SU-DHL-6 (cell line): ENCODE results near the gene ZC3H12A.

Experiments
- H2AFZ ChIP-seq: fragments of 200-600 bp; sonication (generic); 2 replicates; pipeline ENCODE4 v1.6.1; 2014; ENCODE audit warnings: low read depth, mild to moderate bottlenecking, moderate library complexity, mixed read lengths, antibody characterized with exemption, low read length; ENCODE audit not compliant: severe bottlenecking
- H3F3A ChIP-seq: fragments of 200-600 bp; shearing (Covaris generic); 2 replicates; pipeline ENCODE4 v1.6.0; 2016; ENCODE audit warnings: antibody characterized with exemption, mild to moderate bottlenecking; ENCODE audit not compliant: insufficient read depth
- H3K27ac ChIP-seq: fragments of 200-600 bp; sonication (generic); 2 replicates; pipeline ENCODE4 v1.5.1; 2016; ENCODE audit warnings: low read depth, mild to moderate bottlenecking, low read length, moderate library complexity, mixed read lengths
- H3K27me3 ChIP-seq: fragments of 200-600 bp; sonication (generic), shearing (Covaris generic); 2 replicates; pipeline ENCODE4 v1.6.0; 2014; ENCODE audit warnings: mild to moderate bottlenecking, low read length
- H3K36me3 ChIP-seq: fragments of 200-600 bp; sonication (generic); 2 replicates; pipeline ENCODE4 v1.6.1; 2014; ENCODE audit warnings: mild to moderate bottlenecking, low read length, mixed read lengths
- H3K4me2 ChIP-seq: fragments of 300-600, 200-600 bp; shearing (Covaris generic), sonication (generic); 2 replicates; pipeline ENCODE4 v1.6.0; 2014; ENCODE audit warnings: low read length, low read depth, mild to moderate bottlenecking; ENCODE audit not compliant: poor library complexity, severe bottlenecking
- H3K4me3 ChIP-seq: fragments of 200-600 bp; sonication (generic); 2 replicates; pipeline ENCODE4 v1.5.1; 2014; ENCODE audit warnings: antibody characterized with exemption, low read length, mild to moderate bottlenecking, mixed read lengths; ENCODE audit not compliant: insufficient read depth, poor library complexity, severe bottlenecking
- H3K79me2 ChIP-seq: fragments of 200-600 bp; sonication (generic); 2 replicates; pipeline ENCODE4 v1.6.1; 2014; ENCODE audit warnings: mild to moderate bottlenecking, low read length, moderate library complexity; ENCODE audit not compliant: insufficient read depth
- H3K9ac ChIP-seq: fragments of 200-600 bp; sonication (generic); 2 replicates; pipeline ENCODE4 v1.7.0; 2014; ENCODE audit warnings: mild to moderate bottlenecking, low read length
- H3K9me2 ChIP-seq: fragments of 200-600 bp; sonication (generic); replicated peaks from 2 replicates; pipeline ENCODE4 v1.6.1; 2014; ENCODE audit warnings: low read length; ENCODE audit not compliant: insufficient read depth
- H3K9me3 ChIP-seq: fragments of 200-600 bp; sonication (generic); 2 replicates; pipeline ENCODE4 v1.6.1; 2014; ENCODE audit warnings: low read length, mixed read lengths; ENCODE audit not compliant: insufficient read depth
- H4K20me1 ChIP-seq: fragments of 200-600 bp; sonication (generic); 2 replicates; pipeline ENCODE4 v1.6.1; 2014; ENCODE audit warnings: low read depth, mild to moderate bottlenecking, antibody characterized with exemption, low read length, moderate library complexity, mixed read lengths
- CTCF ChIP-seq: fragments of 200-600 bp; sonication (generic); IDR thresholded peaks from one replicate; pipeline ENCODE4 v1.5.1; 2017; ENCODE audit warnings: antibody characterized with exemption, mild to moderate bottlenecking, low read length, moderate library complexity; ENCODE audit not compliant: insufficient read depth, poor library complexity, severe bottlenecking
- EZH2phosphoT487 ChIP-seq: fragments of 200-600 bp; sonication (generic), shearing (Covaris generic); conservative IDR thresholded peaks from 2 replicates; pipeline ENCODE4 v1.6.1; 2018; ENCODE audit warnings: mild to moderate bottlenecking, antibody characterized with exemption, low read length, moderate library complexity, mixed read lengths

The ZC3H12A gene

GRCh38 chr1:37474046-37474696 lies at the start of gene ZC3H12A:
Gene ZC3H12A (plus strand): TSS chr1:37474580. CDS start chr1:37475497, 917 bp downstream.
- H3F3A ChIP-seq = peaks cover 19% of the 10 kb centered on the region
- no peaks in the 10 kb centered on the region for H3K9me2 ChIP-seq
- H3K79me2 ChIP-seq = peaks cover 44% of the 10 kb centered on the region
- H3K9me3 ChIP-seq = no peaks in the 10 kb centered on the region
- H2AFZ ChIP-seq = peak within 1 kb of the TSS; percentile 78
- H3K4me2 ChIP-seq = peak within 1 kb of the TSS; percentile 97
- H3K4me3 ChIP-seq = peak within 1 kb of the TSS; percentile 73
- peak within 1 kb of the TSS; percentile 80 for H3K9ac ChIP-seq
- peak within 1 kb of the TSS; percentile 89 for H3K27ac ChIP-seq
- H3K27me3 ChIP-seq = no peaks in the 10 kb centered on the region
- H4K20me1 ChIP-seq = no peaks in the 10 kb centered on the region
- no peak for TF ChIP-seq CTCF
- H3K36me3 ChIP-seq = no peaks in the 10 kb centered on the region; the same call in 1 of the 2 replicates

GRCh38 chr1:37425221-37425620 lies 49.2 kb upstream of the ZC3H12A start:
- H3F3A ChIP-seq = no peaks in the 10 kb centered on the region
- H3K79me2 ChIP-seq = no peaks in the 10 kb centered on the region
- H3K9ac ChIP-seq = no peak overlapping the region
- H3K9me2 ChIP-seq = no peaks in the 10 kb centered on the region
- no peaks in the 10 kb centered on the region for H3K36me3 ChIP-seq
- no peak overlapping the region for H3K4me3 ChIP-seq
- no peaks in the 10 kb centered on the region for H3K9me3 ChIP-seq
- no peaks in the 10 kb centered on the region for H4K20me1 ChIP-seq
- H3K4me2 ChIP-seq = no peak overlapping the region
- H3K27ac ChIP-seq = no peak overlapping the region
- TF ChIP-seq CTCF (no peak), EZH2phosphoT487 (no peak)
- H3K27me3 ChIP-seq = no peaks in the 10 kb centered on the region
- H2AFZ ChIP-seq = no peak overlapping the region

DNA sequence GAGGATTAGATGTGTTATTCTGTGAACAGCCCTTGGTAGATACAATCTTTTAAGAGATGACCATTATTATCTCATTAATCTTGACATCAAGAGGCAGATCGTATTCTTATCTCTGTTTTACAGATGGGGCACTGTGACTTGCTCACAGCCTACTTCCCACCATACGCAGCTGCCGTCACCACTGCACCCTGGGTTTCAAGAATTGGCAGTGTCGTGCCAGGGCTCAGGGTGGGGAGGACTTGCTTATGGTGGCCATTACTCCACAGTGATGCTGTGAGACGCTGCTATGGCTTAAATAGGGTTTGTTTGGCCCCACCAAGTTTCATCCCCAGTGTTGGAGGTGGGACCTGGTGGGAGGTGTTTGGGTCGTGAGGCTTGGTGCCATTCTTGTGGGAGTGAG lies 45.4 kb upstream of the ZC3H12A start:
- H3K36me3 ChIP-seq = no peaks in the 10 kb centered on the region
- no peaks in the 10 kb centered on the region for H3K9me2 ChIP-seq
- no peak overlapping the region for H3K9ac ChIP-seq
- H3K27ac ChIP-seq = no peak overlapping the region
- H3K4me3 ChIP-seq = no peak overlapping the region
- no peak overlapping the region for H2AFZ ChIP-seq
- no peaks in the 10 kb centered on the region for H3K9me3 ChIP-seq
- H3K79me2 ChIP-seq = no peaks in the 10 kb centered on the region
- no peak for TF ChIP-seq CTCF
- TF ChIP-seq EZH2phosphoT487 = no peak
- no peak overlapping the region for H3K4me2 ChIP-seq
- no peaks in the 10 kb centered on the region for H3F3A ChIP-seq
- H3K27me3 ChIP-seq = no peaks in the 10 kb centered on the region
- no peaks in the 10 kb centered on the region for H4K20me1 ChIP-seq
